Measurements from ENCODE around the gene PPP1R16B.
"Not testable (repeated sequence)": the region's sequence is repeated elsewhere in the genome, so short reads cannot be mapped to it uniquely, and the experiment has no call there.

PPP1R16B gene

DNA sequence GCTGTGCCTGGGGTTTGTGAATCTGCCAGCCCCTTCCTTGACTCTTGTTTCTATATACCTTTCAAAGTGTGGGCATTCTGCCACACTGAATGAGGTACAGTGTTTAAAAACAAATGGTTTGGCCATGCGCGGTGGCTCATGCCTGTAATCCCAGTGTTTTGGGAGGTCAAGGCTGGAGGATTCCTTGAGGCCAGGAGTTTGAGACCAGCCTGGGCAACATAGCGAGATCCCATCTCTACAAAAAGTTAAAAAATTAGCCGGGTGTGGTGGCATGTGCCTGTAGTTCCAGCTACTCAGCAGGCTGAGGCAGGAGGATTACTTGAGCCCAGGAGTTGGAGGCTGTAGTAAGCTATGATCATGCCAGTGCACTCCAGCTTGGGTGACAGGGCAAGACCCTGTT, 126.5 kb downstream of the PPP1R16B start:
- no peak for DNase-seq (ENCODE audit: low read depth in 1 of 2, low spot score in 1 of 2)

DNA sequence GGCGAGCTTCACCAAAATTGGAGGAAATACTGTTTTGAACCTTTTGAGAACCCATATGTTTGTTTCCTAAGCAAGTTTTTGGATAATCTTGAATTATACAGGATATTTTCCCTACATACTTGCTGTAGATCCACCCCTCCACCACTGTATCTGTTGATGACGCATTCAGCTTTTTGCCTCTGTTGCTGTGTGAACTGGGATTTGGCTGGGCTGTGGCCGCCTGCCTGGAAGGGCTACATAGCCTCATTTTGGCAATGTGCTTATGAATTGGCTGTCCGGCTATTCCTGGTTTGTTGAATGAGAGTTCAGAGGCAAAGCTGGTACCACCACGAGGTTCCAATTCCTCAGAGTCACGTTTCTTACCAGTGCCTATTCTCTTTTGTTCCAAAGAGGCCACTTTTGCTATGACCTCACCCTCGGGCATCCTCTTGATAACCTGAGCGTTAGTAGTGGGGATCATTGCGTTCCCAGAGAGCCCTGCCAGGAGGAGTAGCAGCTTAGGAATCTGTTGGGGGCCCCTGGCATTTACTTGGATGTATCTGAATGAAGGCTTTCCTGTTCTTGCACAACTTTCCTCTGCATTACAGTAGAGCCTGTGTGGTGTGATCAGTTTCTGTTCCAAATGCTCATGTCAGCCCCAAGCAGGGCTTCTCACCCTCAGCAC, 127.1 kb downstream of the PPP1R16B start:
- no peak for DNase-seq (ENCODE audit: low read depth in 1 of 2, low spot score in 1 of 2)

DNA sequence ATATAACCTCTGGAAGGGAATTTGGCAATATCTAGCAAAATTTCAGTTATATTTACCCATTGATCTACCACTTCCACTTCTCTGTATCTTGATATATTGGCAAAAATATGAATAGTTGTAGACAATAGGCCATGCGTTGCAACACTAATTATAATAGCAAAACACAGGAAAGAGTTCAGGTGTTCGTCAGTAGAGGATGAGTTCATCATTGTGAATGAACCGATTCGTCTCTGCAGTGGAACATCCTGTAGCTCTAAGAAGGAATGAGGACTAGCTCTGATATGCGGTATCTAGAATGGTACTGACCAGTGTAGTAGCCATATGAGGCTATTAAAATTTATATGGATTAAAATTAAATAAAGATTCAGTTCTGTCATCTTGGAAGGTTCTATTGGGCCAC, 129.0 kb downstream of the PPP1R16B start:
- DNase-seq (ENCODE audit: low read depth in 1 of 2, low spot score in 1 of 2), result no peak

DNA sequence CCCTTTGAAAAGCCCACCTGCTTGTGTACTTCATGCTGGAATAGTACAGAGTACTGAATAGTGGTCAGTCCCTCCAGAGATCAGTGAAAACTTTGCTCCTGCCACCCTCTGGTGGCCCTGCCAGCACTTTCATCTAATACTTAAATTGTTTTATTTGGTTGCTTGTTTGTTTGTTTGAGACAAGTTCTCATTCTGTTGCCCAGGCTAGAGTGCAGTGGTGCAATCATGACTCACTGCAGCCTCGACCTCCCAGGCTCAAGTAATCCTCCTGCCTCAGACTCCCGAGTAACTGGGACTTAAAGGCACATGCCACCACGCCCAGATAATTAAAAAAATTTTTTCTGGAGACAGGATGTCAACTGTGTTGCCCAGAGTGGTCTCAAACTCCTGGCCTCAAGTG, 129.8 kb downstream of the PPP1R16B start:
- no peak for DNase-seq (ENCODE audit: low read depth in 1 of 2, low spot score in 1 of 2)

DNA sequence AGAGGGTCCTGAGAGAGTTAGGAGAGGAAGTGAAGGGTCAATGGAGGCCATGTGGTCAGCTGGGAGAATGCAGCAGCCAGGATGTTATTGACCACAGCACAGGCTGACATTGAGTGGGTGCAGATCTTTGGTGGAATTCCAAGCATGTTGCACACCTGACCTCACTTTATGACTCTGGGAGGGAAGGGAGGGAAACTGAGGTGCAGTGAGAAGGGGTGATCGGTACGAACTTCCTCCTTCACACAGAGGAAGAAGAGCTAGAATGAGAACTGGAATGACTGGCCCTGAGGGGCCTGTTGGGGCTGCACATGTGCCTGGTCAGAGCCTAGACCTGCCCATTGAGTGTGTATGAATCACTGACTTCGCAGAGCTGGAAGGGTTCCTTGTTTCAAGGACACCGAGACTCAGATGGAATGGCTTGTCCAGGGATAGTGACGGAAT, 130.5 kb downstream of the PPP1R16B start:
- DNase-seq (ENCODE audit: low read depth in 1 of 2, low spot score in 1 of 2), result no peak

DNA sequence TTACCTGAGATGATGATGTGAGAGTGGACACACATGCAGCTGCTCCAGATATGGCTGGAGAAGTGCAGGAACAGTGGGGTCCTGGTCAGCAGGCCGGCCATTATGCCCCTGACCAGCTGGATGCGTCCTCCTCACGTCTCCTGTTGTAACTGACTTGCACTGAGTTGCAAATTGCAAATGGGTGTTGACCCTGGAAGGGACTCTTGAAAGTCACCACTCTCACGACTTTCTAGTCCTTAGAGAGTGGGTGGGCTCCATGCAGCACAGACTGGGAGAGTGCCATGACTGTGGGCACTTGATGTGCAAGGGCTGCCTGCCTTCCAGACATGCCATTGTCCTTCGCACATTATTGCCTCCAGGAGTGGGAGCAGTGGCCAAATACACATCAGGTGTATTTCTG, 131.5 kb downstream of the PPP1R16B start:
- DNase-seq (ENCODE audit: low read depth in 1 of 2, low spot score in 1 of 2), result no peak

DNA sequence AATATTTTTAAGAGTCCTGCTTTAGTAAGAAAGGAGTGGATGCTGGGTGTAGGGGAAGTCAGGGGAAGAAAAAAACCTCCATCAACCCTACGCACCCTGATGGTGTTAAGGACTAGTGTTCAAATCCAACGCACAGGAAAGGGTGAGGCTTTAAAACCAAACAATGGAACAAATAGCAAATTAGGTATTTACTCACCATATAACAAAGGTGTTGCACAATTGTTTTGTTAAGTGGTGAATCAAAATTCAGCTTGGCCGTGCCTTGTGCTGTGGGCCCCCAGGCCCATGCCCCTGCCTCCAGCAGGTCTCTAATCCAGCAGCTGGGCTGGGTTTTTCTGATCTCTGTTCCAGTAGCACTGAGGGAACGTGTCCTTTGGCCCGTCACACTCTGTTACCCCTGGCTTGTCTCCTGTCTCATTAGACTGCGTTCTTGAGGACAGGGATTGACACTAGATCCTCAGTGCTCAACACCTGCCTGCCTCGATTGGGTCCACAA, 132.5 kb downstream of the PPP1R16B start:
- no peak for DNase-seq (ENCODE audit: low read depth in 1 of 2, low spot score in 1 of 2)

DNA sequence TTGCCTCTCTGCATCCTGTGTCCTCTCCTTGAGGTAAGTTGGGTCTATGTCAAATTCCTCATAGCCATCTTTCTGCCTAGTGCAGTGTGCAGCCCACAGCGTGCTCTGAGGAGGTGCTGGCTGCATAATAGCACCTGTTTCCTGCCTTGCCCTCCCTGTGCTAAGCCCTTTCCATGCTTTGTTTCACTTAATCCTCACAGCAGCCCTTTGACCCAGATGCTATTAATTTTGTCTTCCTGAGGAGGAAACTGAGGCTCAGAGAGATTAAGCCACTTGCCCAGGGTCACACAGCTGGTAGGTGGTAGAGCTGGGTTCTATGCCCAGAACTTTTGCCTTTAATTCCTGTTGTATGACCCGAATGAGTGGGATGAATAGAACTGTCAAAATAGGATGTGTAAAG, 134.2 kb downstream of the PPP1R16B start:
- DNase-seq (ENCODE audit: low read depth in 1 of 2, low spot score in 1 of 2), result no peak

DNA sequence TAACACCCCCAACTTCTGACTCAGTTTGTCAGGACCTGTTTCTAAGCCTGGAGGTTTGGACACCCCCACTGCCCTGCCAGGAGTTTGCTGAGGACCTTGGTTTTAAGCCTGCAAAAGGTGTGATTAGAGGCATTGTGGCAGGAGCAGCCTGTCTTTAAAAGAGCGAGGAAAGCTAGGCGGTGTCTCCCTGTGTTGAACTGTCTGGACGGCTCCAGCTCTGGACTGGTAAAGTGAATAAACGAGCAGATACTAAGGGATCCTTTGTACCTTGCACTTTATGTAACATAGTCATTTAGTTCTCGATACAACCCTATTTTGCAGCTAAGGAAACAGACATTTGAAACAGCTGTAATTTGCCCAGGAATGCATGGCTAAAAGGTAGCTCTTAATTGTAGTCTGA, 135.1 kb downstream of the PPP1R16B start:
- DNase-seq (ENCODE audit: low read depth in 1 of 2, low spot score in 1 of 2), result no peak

DNA sequence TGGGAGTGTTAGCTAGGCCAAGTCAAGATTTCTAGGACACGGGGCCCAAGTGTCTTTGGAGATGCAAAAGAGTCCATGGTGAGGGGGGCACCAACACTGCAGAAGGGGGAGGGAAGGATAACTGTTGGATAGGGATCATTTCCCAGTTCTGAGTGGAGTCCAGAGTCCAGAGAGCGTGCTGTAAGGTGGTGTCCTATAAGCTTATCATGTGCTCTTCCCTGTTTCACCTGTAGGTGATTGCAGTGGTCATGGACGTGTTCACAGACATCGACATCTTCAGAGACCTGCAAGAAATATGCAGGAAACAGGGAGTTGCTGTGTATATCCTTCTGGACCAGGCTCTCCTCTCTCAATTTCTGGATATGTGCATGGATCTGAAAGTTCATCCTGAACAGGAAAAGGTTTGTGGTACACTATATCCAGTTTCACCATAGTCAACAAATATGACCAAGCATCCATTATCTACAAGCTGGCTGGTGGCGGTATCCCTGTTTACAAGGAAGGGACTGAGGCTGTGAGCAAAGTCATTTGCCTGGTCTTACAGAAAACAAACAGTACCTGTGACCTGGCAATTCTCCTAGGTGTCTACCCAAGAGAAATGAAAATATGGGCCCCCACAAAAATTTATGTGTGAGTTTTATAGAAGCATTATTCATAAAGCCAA, 136.4 kb downstream of the PPP1R16B start:
- no peak for DNase-seq (ENCODE audit: low read depth in 1 of 2, low spot score in 1 of 2)

DNA sequence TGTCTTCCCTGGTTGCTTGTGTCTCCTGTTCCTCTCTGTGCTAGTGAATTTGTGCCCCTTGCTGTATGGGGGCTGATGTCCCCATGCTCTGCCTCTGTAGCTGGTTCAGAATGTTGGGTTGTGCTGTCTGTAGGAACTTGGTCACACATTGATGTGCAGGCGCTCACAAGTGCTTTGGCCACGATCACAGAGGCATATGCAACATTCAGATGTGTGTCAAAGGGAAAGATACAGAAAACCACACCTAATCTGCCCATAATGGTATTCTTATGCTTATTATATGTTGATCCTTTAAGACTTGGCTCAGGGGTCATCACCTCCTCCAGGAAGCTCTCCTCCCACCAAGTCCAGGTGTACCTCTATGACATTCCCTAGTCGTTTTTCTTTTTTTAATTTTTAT, 139.5 kb downstream of the PPP1R16B start:
- DNase-seq (ENCODE audit: low read depth in 1 of 2, low spot score in 1 of 2), result no peak

DNA sequence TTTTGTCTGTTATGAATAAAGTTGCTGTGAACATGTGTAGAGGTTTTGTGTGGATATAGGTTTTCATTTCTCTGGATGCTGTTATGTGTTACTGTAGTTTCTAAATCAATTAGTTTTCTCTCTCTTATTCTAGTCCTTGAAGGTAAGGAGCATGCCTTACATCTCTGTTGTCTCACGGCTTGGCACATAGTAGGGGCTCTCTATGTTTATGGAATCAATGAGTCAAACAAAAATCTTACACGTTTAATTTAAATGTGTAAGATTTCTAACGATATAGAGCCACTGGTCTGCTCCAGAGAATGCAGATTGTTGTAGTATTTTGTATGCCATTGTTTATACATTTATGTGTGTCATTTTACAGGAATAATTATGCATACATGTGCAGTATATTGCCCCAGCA, 141.3 kb downstream of the PPP1R16B start:
- DNase-seq (ENCODE audit: low read depth in 1 of 2, low spot score in 1 of 2), result no peak

DNA sequence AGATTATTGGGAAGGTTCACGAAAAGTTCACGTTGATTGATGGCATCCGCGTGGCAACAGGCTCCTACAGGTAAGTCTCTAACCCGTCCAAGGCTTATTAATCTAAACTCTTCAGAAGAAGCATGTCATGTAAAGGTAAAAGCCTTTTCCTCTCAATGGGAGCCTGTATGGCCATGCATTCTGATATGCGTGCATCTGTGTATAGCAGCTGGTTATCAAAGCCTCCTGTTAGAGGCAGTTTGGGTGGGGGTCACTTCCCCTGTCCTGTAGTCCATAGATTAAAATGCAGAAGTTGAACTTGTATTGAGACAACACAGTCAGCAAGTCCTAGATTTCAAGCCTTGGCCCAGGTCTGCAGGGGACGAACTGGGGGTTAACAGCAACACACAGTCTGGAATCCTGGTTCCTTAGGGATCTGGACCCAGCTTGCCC, 142.4 kb downstream of the PPP1R16B start:
- no peak for DNase-seq (ENCODE audit: low read depth in 1 of 2, low spot score in 1 of 2)

DNA sequence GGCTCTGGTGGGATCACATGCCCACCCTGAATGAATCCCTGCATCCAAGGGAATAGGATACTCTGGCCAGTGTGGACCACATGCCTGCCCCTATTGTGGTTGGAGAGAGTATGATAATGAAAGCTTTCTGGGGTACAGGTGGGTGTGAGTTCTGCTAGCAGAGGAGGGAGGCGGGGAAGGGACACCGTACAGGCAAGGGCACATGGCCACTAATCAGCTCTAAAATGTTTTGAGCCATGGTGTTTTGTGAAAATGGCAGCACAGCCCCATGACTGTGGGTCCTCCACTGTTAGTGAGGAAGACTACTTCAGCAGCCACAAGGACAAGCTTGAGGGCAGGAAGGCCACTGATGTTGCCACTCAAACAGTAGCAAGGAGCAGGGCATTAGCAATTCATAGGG, 144.8 kb downstream of the PPP1R16B start:
- DNase-seq (ENCODE audit: low read depth in 1 of 2, low spot score in 1 of 2), result no peak

DNA sequence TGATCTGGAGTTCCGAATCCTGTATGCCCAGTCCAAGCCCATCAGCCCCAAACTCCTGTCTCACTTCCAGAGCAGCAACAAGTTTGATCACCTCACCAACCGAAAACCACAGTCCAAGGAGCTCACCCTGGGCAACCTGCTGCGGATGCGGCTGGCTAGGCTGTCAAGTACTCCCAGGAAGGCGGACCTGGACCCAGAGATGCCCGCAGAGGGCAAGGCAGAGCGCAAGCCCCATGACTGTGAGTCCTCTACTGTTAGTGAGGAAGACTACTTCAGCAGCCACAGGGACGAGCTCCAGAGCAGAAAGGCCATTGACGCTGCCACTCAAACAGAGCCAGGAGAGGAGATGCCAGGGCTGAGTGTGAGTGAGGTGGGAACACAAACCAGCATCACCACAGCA, 146.1 kb downstream of the PPP1R16B start:
- no peak for DNase-seq (ENCODE audit: low read depth in 1 of 2, low spot score in 1 of 2)

DNA sequence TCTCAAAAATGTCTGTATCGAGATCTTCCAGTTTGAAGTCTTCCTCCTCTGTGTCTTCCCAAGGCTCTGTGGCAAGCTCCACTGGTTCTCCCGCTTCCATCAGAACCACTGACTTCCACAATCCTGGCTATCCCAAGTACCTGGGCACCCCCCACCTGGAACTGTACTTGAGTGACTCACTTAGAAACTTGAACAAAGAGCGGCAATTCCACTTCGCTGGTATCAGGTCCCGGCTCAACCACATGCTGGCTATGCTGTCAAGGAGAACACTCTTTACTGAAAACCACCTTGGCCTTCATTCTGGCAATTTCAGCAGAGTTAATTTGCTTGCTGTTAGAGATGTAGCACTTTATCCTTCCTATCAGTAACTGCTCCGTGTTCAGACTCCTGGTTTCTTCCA, 146.7 kb downstream of the PPP1R16B start:
- no peak for DNase-seq (ENCODE audit: low read depth in 1 of 2, low spot score in 1 of 2)

DNA sequence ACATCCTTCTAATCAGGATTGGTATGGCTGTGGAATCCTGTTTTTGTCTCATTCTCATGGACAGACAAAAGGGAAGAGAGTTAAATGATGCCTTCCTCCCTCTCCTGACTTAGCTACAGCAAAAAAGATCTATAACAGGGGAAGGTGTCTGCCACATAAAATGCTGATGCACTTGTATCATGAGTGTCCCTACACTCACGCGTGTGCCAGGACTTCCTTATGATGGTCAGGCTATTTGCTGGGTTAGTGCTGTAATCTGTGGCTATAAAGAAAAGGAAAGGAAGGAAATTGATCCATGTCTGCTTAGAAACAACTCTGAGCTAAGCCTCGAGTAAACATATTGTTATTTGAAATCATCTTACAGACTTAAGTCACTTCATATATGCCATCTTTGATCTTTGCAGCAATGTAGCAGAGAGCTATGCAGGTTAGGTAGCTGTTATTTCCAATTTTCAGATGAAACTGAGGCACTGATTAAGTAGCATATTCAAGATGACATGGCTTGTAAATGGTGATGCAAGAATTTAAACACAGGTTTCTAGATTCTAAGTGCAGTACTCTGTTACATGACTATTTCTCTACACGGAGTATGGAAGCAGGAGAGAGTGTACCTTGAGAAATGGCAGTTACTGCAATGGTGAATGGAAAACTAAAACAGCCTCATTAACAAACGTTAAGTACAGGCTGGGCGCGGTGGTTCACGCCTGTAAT, 148.3 kb downstream of the PPP1R16B start:
- DNase-seq (ENCODE audit: low read depth in 1 of 2, low spot score in 1 of 2), result no peak

DNA sequence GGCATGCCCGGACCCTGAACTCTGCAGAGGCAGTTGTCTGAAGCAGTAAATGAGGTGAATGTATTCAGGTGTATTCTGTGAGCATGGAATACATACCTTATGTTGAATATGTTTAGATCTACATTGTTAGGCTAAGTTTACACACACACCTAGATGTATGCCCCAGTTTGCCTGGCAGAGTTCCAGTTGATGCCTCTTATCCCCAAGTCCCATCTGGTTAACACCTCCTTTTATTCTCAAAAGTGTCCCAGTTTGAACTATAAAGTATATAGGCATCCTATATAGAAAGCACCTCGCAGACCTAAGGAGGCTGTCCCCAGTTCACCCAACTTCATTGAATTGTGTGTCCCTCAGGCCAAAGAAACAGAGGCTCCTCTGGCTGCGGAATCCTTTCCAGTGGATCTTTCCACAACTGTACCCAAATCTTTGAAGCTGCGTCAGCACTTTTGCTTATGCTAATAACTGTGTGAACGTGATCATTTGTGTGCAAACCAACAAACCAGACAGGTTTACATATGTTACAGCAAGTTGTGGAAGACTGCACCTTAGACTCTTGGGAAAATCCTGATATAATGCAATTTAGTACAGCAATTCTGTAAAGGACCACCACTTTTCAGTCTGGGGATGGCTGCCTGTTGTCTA, 151.9 kb downstream of the PPP1R16B start:
- DNase-seq (ENCODE audit: low read depth in 1 of 2, low spot score in 1 of 2), result no peak

DNA sequence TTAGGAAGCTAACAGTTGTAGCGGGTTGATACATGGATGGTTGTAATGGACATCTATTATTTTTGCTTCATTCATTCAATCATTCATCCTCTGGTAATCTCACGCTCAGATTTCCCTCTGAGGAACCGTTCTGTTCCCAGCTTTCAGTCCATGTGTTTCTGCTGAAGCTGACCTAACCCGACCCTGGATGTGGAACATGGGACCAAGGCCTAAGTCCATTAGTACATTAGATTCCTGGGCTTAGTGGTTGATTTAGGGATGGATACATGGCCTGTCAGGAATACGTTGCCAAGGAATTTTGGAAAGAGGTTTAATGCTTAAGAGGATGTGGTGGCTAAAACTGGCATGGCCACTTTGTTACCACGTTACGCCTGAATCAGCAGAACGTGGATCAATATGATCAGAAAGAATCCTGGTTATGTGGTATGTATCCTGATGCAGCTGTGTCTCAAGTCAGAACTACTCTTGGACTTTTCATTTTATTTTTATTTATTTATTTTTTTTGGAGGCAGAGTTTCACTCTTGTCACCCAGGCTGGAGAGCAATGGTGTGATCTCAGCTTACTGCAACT, 152.5 kb downstream of the PPP1R16B start:
- no peak for DNase-seq (ENCODE audit: low read depth in 1 of 2, low spot score in 1 of 2)

DNA sequence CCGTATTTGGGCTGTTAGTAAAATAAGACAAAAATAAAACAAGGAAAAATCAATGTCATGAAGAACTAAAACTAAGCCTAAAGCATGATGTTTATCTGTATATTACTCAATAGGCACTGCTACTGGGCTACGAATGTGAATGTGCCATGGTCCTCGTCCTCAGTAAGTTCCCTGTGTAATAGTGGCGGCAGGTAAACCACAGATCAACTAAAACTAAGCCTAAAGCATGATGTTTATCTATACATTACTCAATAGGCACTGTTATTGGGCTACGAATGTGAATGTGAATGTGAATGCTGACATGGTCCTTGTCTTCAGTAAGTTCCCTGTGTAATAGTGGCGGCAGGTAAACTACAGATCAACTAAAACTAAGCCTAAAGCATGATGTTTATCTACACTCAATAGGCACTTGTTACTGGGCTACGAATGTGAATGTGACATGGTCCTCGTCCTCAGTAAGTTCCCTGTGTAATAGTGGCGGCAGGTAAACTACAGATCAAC, 154.7 kb downstream of the PPP1R16B start:
- DNase-seq (ENCODE audit: low read depth in 1 of 2, low spot score in 1 of 2), result not testable (repeated sequence)

DNA sequence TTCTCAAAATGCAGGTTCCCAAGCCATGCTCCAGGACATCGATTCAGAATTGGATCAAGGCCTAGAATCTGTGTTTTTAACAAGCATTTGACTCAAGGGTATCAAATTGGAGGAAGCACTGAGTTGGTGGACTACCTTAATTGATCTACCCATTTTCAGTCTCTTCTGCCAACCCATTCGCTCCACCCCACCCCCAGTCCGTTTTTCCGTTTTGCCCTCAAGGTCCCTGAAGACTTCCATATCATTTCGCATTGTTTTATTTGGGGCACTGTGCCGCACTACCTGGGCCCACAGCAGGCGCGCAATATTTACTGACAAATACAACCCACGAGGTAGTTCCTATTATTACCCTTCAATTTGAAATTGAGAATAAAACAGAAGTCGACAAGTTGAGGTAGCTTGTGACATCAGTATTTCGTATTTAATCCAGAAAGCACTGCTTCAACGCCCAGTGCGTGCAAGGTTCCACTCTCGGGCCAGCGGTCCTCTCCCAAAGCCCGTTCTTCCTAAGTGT, 156.1 kb downstream of the PPP1R16B start:
- peak in 1 of 2 donors; percentile 30 for DNase-seq (ENCODE audit: low read depth in 1 of 2, low spot score in 1 of 2)

Data from activated CD4-positive, alpha-beta T cell treated with anti-CD3 and anti-CD28 coated beads, Interleukin-2, amount 50 U/mL, for 24 hours (primary cell).